GM23338 (cell line): ENCODE measurements around the gene ETFA. TPM values are rescaled to one million over a fixed set of nuclear protein-coding genes. Genes with fewer than 3 reads are reported as not detected.

ENCODE experiments used
- ATAC-seq: fragments of 200-7000 bp; cut with Tn5 transposase; 3 replicates; pipeline ENCODE4 v1.9.1; 2020
- DNase-seq: peaks from one replicate; pipeline ENCODE4 v3.0.0-alpha.2; 2015; ENCODE audit warnings: low spot score
- H2AFZ ChIP-seq: fragments of 200-600 bp; sonication (generic); 2 replicates; pipeline ENCODE4 v1.8.0; 2016; ENCODE audit warnings: antibody characterized with exemption, mild to moderate bottlenecking, moderate library complexity
- H3F3A ChIP-seq: fragments of 200-600 bp; sonication (generic); replicated peaks from 2 replicates; pipeline ENCODE4 v1.8.0; 2017; ENCODE audit warnings: antibody characterized with exemption, mixed run types, low read depth
- H3K27ac ChIP-seq: fragments of 200-600 bp; sonication (generic); 2 replicates; pipeline ENCODE4 v1.6.1; 2016; ENCODE audit warnings: low read depth
- H3K27me3 ChIP-seq: fragments of 200-600 bp; sonication (generic); 2 replicates; pipeline ENCODE4 v1.8.0; 2016; ENCODE audit warnings: mild to moderate bottlenecking, mixed run types, moderate library complexity; ENCODE audit not compliant: insufficient read depth
- H3K36me3 ChIP-seq: fragments of 200-600 bp; sonication (generic); 2 replicates; pipeline ENCODE4 v1.8.0; 2016; ENCODE audit warnings: mild to moderate bottlenecking; ENCODE audit not compliant: insufficient read depth
- H3K4me1 ChIP-seq: fragments of 200-600 bp; sonication (generic); 2 replicates; pipeline ENCODE4 v1.8.0; 2016; ENCODE audit warnings: mild to moderate bottlenecking, moderate library complexity; ENCODE audit not compliant: insufficient read depth
- H3K4me2 ChIP-seq: fragments of 200-600 bp; sonication (generic); 2 replicates; pipeline ENCODE4 v1.7.1; 2017; ENCODE audit warnings: mixed run types
- H3K4me3 ChIP-seq: fragments of 200-600 bp; sonication (generic); 2 replicates; pipeline ENCODE4 v1.6.1; 2016; ENCODE audit warnings: mixed run types
- H3K79me2 ChIP-seq: fragments of 200-600 bp; sonication (generic); replicated peaks from 2 replicates; pipeline ENCODE4 v1.8.0; 2017; ENCODE audit warnings: mild to moderate bottlenecking; ENCODE audit not compliant: insufficient read depth
- H3K9me2 ChIP-seq: fragments of 200-600 bp; sonication (generic); 2 replicates; pipeline ENCODE4 v1.8.0; 2017; ENCODE audit not compliant: insufficient read depth
- H4K20me1 ChIP-seq: fragments of 200-600 bp; sonication (generic); replicated peaks from 2 replicates; pipeline ENCODE4 v1.8.0; 2017; ENCODE audit warnings: mild to moderate bottlenecking; ENCODE audit not compliant: insufficient read depth
- H3K27ac Mint-ChIP-seq: 2 replicates; pipeline ENCODE4 v1.8.0; 2020; ENCODE audit warnings: inconsistent platforms, mild to moderate bottlenecking, moderate library complexity, mixed read lengths
- H3K27me3 Mint-ChIP-seq: 3 replicates; pipeline ENCODE4 v1.8.0; 2022; ENCODE audit warnings: low read depth, mild to moderate bottlenecking, moderate library complexity, mixed read lengths, inconsistent platforms; ENCODE audit not compliant: insufficient read depth, poor library complexity
- H3K36me3 Mint-ChIP-seq: 3 replicates; pipeline ENCODE4 v1.8.0; 2021; ENCODE audit warnings: low read depth, mild to moderate bottlenecking, inconsistent platforms, moderate library complexity, mixed read lengths
- H3K4me1 Mint-ChIP-seq: 3 replicates; pipeline ENCODE4 v1.8.0; 2020; ENCODE audit warnings: mild to moderate bottlenecking, inconsistent platforms, mixed read lengths
- H3K4me3 Mint-ChIP-seq: 3 replicates; pipeline ENCODE4 v1.8.0; 2021; ENCODE audit warnings: moderate library complexity, mild to moderate bottlenecking, inconsistent platforms, mixed read lengths
- H3K9me3 Mint-ChIP-seq: 3 replicates; pipeline ENCODE4 v1.8.0; 2020; ENCODE audit warnings: moderate library complexity, mild to moderate bottlenecking, inconsistent platforms, mixed read lengths
- CREB1 ChIP-seq: fragments of 250-450 bp; sonication (Bioruptor Pico); IDR thresholded peaks from 2 replicates; pipeline ENCODE4 v1.5.0; 2020; ENCODE audit warnings: low read depth, mild to moderate bottlenecking, moderate library complexity
- CTCF ChIP-seq, 2 experiments: fragments of 200-600 bp in 1 of 2; sonication (generic) in 1 of 2; conservative IDR thresholded peaks; 2 replicates each; pipeline versions ENCODE4 v1.5.1 to v1.6.1; 2016 to 2017; ENCODE audit warnings: antibody characterized with exemption in 2 of 2, low read depth in 2 of 2, mild to moderate bottlenecking in 2 of 2, moderate library complexity in 1 of 2
- ETS1 ChIP-seq: IDR thresholded peaks from 2 replicates; pipeline ENCODE4 v1.6.1; 2016; ENCODE audit warnings: antibody characterized with exemption
- EZH2 ChIP-seq: fragments of 200-600 bp; sonication (generic); IDR thresholded peaks from one replicate; pipeline ENCODE4 v1.8.0; 2017; ENCODE audit warnings: antibody characterized with exemption, mild to moderate bottlenecking, low read depth; ENCODE audit not compliant: unreplicated experiment
- EZH2phosphoT487 ChIP-seq: fragments of 200-600 bp; sonication (generic); IDR thresholded peaks from one replicate; pipeline ENCODE4 v1.8.1; 2018; ENCODE audit warnings: antibody characterized with exemption; ENCODE audit not compliant: unreplicated experiment
- NANOG ChIP-seq: IDR thresholded peaks from 2 replicates; pipeline ENCODE4 v1.6.1; 2016; ENCODE audit warnings: antibody characterized with exemption, borderline replicate concordance
- POLR2AphosphoS5 ChIP-seq: IDR thresholded peaks from 2 replicates; pipeline ENCODE4 v1.6.1; 2016; ENCODE audit warnings: antibody characterized with exemption, low read depth
- STAT1 ChIP-seq: IDR thresholded peaks from one replicate; pipeline ENCODE4 v1.6.1; 2016; ENCODE audit warnings: antibody characterized with exemption; ENCODE audit not compliant: unreplicated experiment
- ZNF114 ChIP-seq: fragments of 250-450 bp; sonication (Bioruptor Pico); IDR thresholded peaks from 2 replicates; pipeline ENCODE4 v1.5.0; 2020; ENCODE audit warnings: mild to moderate bottlenecking, moderate library complexity
- ZNF331 ChIP-seq: fragments of 250-450 bp; sonication (Bioruptor Pico); IDR thresholded peaks from 2 replicates; pipeline ENCODE4 v1.5.0; 2020; ENCODE audit warnings: low read depth, mild to moderate bottlenecking, moderate library complexity
- polyA plus RNA-seq: library from polyadenylated mRNA; unstranded; fragments of >200 nt; fragmentation: Nextera tagmentation; extraction: Ambion mirVana; gene quantifications from 2 replicates; pipeline ENCODE4 v1.2.1, GENCODE V29; 2016
- total RNA-seq: library from RNA; depleted of rRNA; stranded (reverse); fragments of >200 nt; shearing (Covaris generic); gene quantifications from 2 replicates; pipeline ENCODE4 v1.2.3, GENCODE V29; 2014

The ETFA gene
- total and polyA plus RNA-seq, 2 experiments from 2014 or later = 52.9 to 69.1 TPM

- Histone ChIP-seq H4K20me1 (no peaks in the 10 kb centered on the region), H3K4me1 (no peaks in the 10 kb centered on the region), H3K27me3 (peaks cover 18% of the 10 kb centered on the region), H3F3A (no peaks in the 10 kb centered on the region), H3K9me2 (no peaks in the 10 kb centered on the region), H3K4me3 (no peak overlapping the region), H3K27ac (no peak overlapping the region), H3K79me2 (no peaks in the 10 kb centered on the region), H3K36me3 (no peaks in the 10 kb centered on the region), H3K4me2 (no peak overlapping the region), H2AFZ (peak overlapping the region; percentile 83)
- peak; percentile 82 for DNase-seq
- H3K36me3 Mint-ChIP-seq = no peaks in the 10 kb centered on the region; the same call in 2 of the 3 replicates
- no peak for TF ChIP-seq POLR2AphosphoS5
- TF ChIP-seq CTCF (conservative IDR thresholded peaks at IDR 0.05; ENCODE audit: low read depth in 2 of 2) = peak; percentile 56 to 82
- H3K4me3 Mint-ChIP-seq = no peak overlapping the region
- H3K4me1 Mint-ChIP-seq = peaks cover 12% of the 10 kb centered on the region; the same call in 2 of the 3 replicates
- peaks cover 26% of the 10 kb centered on the region for H3K27me3 Mint-ChIP-seq
- H3K9me3 Mint-ChIP-seq = peaks cover 4% of the 10 kb centered on the region; the same call in 1 of the 3 replicates
- no peak overlapping the region for H3K27ac Mint-ChIP-seq
- ATAC-seq = peak; percentile 80
Observed at GRCh38 chr15:76330080-76330680, 18.9 kb upstream of the ETFA start.

GRCh38 chr15:76328958-76329357, 17.7 kb upstream of the ETFA start:
- no peak for ATAC-seq
- Histone ChIP-seq H3K4me3 (no peak overlapping the region), H3K36me3 (no peaks in the 10 kb centered on the region), H3K4me2 (no peak overlapping the region), H3K27me3 (0 out of 2 replicates have a peak, but pooled peaks cover 6% of the 10 kb centered on the region), H2AFZ (no peak overlapping the region), H3K79me2 (no peaks in the 10 kb centered on the region), H3K9me2 (no peaks in the 10 kb centered on the region), H3K4me1 (no peaks in the 10 kb centered on the region), H3K27ac (no peak overlapping the region), H3F3A (no peaks in the 10 kb centered on the region), H4K20me1 (no peaks in the 10 kb centered on the region)
- Mint-ChIP-seq H3K4me1 (peaks cover 8% of the 10 kb centered on the region; the same call in 2 of the 3 replicates), H3K36me3 (no peaks in the 10 kb centered on the region; the same call in 2 of the 3 replicates), H3K27ac (no peak overlapping the region), H3K9me3 (no peaks in the 10 kb centered on the region; the same call in 2 of the 3 replicates), H3K4me3 (no peak overlapping the region), H3K27me3 (peaks cover 15% of the 10 kb centered on the region)
- TF ChIP-seq NANOG (no peak), ZNF331 (no peak), EZH2 (no peak), EZH2phosphoT487 (no peak), CTCF (conservative IDR thresholded peaks at IDR 0.05; ENCODE audit: low read depth in 2 of 2) (no peak), CREB1 (CRISPR knock-in tag) (no peak), POLR2AphosphoS5 (no peak), STAT1 (no peak), ETS1 (no peak), ZNF114 (no peak)
- no peak for DNase-seq
